Stimulated activated CD8-positive, alpha-beta memory T cell treated with anti-CD3 and anti-CD28 coated beads, Interleukin-15, amount 100 ng/mL, for 1 hour (primary cell): ENCODE results near the gene RPS6KA4.
A peak's percentile ranks its signal among the peaks of the same experiment; 100 is the strongest.
"Not testable (repeated sequence)": the region's sequence is repeated elsewhere in the genome, so short reads cannot be mapped to it uniquely, and the experiment has no call there.

Source experiments
- DNase-seq: peaks from one replicate; pipeline ENCODE4 v3.0.0-alpha.2; 2020; ENCODE audit warnings: low read depth

Gene RPS6KA4

GRCh38 chr11:64358907-64359711 is at the start of gene RPS6KA4:
Gene RPS6KA4, plus strand, starts transcription at chr11:64359162. Its CDS starts 74 bp downstream, at chr11:64359236.
- no peak for DNase-seq

- no peak for DNase-seq
Observed at GRCh38 chr11:64312947-64313346, 46.0 kb upstream of the RPS6KA4 start.

DNA sequence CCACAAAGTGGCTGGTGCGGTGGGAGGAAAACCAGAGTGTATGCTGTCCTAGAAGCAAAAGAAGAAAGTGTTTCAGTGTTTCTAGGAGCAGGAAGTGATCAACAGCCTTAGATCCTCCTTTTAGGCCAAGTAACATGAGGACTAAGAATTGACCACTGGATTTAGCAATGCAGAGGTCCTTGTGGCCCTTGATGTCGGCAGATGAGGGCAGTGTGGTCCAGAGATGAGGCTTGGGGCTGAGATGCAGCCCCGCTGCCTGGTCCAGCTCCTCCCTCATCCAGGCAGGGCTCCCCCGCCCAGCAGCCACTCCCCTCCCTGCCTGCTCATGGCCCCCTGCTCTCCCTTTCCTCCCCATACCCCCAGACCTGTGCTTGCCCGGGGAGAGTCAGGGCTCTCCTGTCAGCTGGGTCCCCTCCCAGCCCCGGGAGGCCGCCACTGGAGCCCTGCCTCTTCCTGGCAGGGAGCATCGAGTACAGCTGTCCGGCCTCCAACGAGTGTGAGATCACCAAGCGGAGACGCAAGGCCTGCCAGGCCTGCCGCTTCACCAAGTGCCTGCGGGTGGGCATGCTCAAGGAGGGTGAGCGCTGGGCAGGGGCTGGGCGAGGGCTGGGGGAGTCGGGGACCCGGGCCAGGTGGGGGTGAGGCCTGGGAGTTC is 45.3 kb upstream of the RPS6KA4 start:
- DNase-seq: no peak

DNA sequence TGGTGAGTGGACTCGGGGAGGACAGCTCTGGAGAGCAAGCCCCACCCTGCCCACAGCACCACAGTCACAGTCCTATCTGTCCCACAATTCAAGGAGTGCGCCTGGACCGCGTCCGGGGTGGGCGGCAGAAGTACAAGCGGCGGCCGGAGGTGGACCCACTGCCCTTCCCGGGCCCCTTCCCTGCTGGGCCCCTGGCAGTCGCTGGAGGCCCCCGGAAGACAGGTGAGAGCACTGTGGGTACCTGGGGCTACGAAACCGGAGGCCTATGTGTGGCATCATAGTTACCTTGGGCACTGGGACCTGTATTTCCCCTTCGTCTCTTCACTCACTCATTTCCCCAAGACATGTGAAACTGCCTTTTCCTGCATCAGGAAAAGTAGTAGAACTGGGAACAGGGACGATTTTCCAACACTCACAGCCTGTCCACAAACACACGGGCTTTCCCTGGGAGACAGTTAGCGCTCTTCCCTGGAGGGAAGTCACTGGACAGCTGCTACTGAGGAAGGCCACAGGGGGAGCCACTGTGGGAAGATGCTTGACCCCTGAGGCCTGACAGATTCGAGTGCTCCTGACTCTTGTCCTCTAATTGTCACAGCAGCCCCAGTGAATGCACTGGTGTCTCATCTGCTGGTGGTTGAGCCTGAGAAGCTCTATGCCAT is 44.7 kb upstream of the RPS6KA4 start:
- DNase-seq: no peak

GRCh38 chr11:64314805-64315561 is 44.0 kb upstream of the RPS6KA4 start:
- no peak for DNase-seq

GRCh38 chr11:64315667-64316526 is 43.1 kb upstream of the RPS6KA4 start:
- DNase-seq: not testable (repeated sequence)

DNA sequence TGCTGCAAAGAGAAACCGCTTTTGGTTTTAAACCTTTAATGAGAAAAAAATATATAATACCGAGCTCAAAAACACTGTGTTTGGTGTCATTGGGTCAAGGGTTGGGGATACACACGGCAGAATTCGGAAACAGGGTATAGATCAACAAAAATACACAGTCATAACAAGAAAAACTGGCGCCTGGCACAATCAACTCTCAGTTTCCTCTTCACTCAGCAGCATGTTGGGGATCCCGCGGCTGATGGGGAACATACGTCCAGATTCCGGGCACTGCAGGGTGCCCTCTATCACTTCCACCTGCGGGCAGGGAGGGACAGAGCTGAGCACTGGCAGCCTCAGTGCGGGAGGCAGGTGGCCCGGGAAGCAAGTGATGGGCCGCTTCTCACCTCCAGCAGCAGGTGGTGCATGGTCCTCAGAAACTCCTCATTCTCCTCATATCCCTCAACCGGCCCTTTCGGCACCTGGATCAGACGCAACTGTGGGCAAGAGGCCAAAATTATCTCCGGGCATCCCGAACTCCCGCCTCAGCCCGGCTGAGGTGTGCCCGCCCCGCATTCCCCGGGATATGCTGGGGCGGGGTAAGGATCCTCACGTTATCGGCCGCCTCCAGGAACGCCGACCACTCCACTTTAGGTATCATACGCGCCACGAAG is 42.2 kb upstream of the RPS6KA4 start:
- no peak for DNase-seq

DNA sequence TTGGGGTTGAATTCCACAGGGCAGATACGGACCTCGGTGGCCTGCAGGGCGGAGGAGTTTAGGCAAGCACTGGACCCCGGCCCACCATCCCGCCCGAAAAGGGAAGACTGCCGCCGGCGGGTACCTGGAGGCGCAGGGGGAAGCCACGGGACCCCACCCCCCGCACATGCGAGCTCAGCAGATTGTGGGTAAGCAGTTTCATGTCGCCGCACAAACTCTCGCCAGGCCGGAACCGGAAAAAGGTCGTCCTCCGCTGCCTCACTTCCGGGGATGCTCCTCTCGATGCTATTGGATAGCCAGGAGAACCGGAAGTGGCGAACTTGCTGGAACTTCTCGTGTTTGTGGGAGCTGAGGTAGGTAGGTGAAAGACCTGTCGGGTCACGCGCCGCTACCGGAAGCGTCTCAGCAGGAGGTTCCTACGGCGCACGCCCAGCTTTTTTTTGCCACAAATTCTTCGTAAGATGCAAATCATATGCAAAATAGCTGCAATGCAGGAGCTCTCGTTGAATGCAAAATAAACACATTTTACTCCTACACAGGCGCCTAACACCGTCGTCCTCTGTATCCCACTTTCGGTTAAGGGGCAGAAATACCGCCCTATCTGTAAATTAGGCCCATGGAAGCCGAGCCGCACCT is 41.5 kb upstream of the RPS6KA4 start, which contains the start of gene TRMT112:
Gene TRMT112, minus strand, starts transcription at position 235 of the 636 bp plus-strand sequence. Its CDS starts 33 bp downstream, at position 202.
- peak; percentile 93 for DNase-seq

DNA sequence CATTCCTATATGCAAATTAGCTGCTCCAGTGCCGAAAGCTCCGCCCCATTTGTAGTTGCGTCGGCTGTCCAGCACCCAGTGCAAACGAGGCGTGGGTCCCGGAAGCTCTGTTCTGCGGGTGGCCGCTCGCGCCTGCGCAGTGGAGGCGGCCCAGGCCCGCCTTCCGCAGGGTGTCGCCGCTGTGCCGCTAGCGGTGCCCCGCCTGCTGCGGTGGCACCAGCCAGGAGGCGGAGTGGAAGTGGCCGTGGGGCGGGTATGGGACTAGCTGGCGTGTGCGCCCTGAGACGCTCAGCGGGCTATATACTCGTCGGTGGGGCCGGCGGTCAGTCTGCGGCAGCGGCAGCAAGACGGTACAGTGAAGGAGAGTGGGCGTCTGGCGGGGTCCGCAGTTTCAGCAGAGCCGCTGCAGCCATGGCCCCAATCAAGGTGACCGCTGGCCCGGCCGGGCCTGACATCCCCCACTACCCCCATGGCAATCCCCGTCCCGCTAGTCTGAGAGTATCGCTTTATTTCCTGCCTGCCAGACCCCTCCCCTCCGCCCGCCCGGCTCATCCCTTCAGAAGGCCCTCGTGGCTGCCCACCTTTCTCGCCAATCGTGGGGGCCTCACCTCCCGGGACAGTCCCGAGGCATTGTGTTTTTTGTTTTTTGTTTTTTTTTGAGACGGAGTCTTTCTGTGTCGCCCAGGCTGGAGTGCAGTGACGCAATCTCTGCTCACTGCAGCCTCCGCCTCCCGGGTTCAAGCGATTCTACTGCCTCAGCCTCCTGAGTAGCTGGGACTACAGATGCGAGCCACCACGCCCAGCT is 40.8 kb upstream of the RPS6KA4 start, which contains the start of gene PRDX5:
Gene PRDX5, plus strand, starts transcription at position 161 of the 805 bp plus-strand sequence. Its CDS starts 95 bp downstream, at position 256.
- peak; percentile 79 for DNase-seq

GRCh38 chr11:64318766-64319761 is 39.9 kb upstream of the RPS6KA4 start:
- DNase-seq: no peak

DNA sequence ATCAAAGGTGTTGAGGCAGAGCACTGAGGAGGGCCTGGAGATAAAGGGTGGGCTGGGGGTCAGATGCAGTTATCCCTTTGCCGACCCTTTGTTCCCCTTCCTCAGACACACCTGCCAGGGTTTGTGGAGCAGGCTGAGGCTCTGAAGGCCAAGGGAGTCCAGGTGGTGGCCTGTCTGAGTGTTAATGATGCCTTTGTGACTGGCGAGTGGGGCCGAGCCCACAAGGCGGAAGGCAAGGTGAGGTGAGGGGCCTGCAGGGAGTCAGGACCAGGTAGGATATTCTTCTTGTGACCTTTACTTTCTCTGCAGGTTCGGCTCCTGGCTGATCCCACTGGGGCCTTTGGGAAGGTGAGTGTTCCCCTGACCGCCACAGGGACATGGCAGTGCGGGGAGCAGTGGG is 38.4 kb upstream of the RPS6KA4 start:
- DNase-seq: no peak

GRCh38 chr11:64321026-64321425 is 37.9 kb upstream of the RPS6KA4 start:
- DNase-seq: no peak

GRCh38 chr11:64321533-64321932 is 37.4 kb upstream of the RPS6KA4 start:
- DNase-seq: no peak

DNA sequence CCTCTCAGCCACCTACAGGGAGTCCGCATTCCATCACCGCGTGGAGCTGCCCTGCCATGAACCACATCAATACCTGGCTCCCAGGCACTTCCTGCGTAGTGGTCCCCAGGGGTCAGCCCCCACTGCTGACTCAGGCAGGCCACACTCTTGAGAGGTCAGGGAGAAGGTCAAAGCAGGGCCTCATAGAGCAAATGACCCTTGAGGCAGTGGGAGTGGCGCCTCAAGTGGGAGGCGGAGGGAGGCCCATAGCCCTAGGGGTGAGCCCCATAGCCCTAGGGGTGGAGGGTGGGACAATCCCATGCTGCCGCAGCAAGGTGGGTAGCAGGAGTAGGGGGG is 36.1 kb upstream of the RPS6KA4 start:
- no peak for DNase-seq

- no peak for DNase-seq
Observed at GRCh38 chr11:64323373-64323772, 35.6 kb upstream of the RPS6KA4 start.

DNA sequence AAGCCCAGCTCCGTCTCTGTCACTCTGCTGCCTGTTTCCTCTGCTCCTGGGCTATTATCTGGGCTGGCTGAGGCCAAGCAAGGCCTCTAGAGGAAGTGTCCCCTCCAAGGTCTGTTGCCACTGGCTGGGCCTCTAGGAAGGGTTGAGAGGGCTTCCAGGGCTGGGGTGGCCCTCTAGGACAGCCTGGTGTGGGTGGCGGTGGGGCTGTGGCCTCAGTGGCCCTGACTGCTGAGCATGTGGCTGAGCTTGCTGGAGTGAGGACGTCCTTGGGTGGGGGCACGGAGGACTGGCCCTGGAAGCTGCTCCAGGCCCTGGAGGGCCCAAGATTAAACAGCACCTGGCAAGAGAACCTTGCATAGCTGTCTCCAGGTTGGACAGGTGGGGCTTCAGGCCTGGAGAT is 35.0 kb upstream of the RPS6KA4 start:
- DNase-seq: not testable (repeated sequence)

DNA sequence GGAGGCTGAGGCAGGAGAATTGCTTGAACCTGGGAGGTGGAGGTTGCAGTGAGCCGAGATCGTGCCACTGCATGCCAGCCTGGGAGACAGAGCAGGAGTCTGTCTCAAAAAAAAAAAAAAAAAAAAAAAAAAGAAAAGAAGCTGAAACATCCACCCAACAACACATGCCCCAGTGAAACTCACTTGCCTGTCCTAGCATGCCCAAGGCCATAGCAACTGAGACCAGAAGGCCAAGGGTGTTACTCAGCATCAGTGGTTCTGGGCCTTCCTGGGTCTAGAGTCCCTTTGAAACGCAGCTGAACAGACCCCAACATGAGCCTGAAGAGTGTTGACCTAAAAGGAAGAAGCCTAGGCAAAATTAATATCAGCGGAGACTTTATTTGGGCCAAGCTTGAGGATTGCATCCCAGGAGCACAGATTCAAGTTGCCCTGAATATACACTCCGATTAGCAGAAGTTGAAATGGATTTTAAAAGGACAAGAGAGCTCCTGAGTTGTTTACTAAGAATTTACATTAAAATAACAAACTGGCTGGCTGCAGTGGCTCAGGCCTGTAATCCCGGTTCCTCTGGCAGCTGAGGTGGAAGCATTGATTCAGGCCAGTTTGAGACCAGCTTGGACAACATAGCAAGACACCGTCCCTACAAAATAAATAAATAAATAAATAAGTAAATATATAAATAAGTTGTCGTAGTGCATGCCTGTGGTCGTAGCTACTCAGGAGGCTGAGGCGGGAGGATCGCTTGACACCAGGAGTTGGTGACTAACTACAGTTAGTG is 34.1 kb upstream of the RPS6KA4 start:
- DNase-seq: no peak
